Activated CD4-positive, alpha-beta T cell treated with anti-CD3 and anti-CD28 coated beads, Interleukin-10, Interleukin-2, amounts not matched to agents 100 ng/mL and 50 ng/mL, durations not matched to agents 16 hours and 8 hours (primary cell): ENCODE results near the gene SYT17.

Source experiments
- DNase-seq: peaks from one replicate; pipeline ENCODE4 v3.0.0-alpha.2; 2020

Gene SYT17, protein sequence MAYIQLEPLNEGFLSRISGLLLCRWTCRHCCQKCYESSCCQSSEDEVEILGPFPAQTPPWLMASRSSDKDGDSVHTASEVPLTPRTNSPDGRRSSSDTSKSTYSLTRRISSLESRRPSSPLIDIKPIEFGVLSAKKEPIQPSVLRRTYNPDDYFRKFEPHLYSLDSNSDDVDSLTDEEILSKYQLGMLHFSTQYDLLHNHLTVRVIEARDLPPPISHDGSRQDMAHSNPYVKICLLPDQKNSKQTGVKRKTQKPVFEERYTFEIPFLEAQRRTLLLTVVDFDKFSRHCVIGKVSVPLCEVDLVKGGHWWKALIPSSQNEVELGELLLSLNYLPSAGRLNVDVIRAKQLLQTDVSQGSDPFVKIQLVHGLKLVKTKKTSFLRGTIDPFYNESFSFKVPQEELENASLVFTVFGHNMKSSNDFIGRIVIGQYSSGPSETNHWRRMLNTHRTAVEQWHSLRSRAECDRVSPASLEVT

DNA sequence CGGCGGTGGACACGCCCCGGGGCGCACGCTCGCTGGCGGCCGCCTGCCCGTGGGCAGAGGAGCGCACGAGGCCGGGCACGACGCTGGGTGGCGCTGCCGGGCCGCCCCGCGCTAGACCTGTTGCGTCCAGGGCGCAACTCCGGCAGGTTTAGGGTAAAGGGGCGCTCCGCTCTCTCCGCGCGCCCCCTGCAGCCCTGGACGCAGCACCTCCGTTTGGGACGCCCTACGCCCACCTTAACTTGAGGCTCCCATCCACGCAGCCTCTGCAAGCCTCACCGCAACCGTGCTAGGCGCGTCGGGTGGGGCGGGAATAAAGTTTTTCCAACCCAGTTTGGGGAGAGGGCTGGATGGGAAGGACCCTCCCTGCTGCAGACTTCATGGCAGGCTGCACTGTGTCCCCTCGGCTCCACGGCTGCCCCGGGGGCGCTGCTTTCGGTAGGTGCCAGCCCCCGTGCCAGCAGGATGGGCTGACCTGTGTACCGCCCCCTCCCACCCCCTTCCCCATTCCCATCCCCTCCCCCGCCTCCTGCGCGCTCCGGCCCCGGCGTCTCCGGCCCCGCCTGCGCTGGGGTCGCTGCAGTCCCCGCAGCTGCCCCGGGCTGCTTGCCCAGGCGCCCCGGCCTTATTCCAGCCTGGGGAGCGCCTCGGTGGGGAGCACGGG, at the start of gene SYT17:
TSS of gene SYT17 (plus strand) at position 531 of the 661 bp plus-strand sequence. CDS start 407 bp downstream, outside the sequence.
- DNase-seq = peak; percentile 62

DNA sequence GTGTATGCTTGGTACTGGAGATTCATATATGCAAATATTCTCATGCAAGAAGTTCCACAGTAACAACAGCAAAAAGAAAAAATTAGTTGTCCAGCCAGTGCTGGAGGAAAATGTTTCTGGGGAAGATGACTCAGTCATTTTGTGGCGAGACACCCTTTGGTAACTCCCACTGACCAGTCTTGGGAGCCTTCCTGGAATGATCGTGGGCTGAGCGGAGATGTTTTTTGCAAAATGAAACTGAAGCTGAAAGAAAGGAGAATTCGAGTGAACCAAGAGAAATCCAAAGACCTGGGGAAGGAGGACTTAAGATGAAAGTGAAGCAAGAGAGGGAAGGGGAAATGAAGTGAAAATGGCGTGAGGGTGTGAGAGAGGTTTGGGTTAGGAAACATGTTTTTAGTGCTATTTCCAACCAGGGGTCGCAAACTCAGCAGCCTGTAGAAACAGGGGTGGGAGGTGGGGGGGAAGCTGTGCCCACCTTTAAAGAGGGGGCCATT, 49.1 kb upstream of the SYT17 start:
- peak; percentile 73 for DNase-seq

DNA sequence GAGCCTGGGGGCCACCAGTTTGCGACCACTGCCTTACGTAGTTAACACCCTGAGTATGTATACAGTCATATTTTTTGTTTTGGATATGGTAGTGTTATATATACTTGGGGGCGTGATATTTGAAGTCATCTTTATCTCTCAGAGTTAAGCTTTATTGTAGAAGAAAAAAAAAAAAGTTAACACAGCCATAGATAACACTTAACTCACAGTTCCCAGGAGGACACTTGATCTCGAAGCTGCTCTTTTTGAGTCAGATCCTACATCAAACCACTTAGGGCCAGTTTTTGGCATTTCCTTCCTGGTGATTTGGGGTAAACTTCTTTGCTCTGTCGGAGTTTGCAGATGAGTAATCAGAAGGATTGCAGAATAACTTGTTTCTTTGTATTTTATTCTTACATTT, 48.5 kb upstream of the SYT17 start:
- DNase-seq = peak; percentile 79

DNA sequence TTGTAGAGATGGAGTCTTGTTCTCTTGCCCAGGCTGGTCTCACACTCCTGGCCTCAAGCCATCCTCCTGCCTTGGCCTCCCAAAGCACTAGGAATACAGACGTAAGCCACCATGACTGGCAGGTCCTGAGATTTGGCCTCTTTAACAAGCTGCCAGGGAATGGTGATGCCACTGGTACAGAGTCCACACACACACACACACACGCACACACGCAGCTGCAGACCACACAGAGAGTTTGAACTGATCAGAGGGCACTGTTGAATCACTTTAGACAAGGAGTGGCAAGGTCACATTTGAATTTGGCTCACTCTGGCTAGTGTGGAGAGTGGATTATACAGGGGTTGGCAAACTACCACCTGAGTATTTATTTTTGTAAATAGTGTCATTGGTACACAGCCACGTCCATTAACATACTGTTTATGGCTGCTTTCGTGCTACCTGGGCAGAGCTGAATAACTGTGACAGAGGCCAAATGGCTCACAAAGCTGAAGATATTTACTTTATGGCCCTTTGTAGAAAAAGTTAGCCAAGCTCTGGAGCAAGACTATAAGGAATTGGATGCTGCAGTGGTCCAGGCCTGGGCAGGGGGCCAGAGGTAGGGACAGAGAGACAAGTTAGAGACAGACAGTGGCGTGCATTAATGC, 44.4 kb upstream of the SYT17 start:
- DNase-seq = no peak

DNA sequence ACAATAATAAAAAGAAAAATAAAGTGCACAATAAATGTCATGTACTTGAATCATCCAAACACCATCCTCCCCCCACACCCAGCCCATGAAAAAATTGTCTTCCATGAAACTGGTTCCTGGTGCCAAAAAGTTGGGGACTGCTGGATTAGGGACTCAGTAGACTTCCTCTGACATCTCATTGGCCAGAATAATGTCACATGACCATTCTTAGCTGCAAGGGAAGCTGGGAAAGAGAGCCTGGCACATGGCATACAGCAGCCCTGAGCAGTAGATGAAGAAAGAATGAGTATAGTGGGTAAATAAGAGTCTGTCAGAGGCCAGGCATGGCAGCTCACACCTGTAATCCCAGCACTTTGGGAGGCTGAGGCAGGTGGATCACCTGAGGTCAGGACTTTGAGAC, 41.7 kb upstream of the SYT17 start:
- DNase-seq = no peak

DNA sequence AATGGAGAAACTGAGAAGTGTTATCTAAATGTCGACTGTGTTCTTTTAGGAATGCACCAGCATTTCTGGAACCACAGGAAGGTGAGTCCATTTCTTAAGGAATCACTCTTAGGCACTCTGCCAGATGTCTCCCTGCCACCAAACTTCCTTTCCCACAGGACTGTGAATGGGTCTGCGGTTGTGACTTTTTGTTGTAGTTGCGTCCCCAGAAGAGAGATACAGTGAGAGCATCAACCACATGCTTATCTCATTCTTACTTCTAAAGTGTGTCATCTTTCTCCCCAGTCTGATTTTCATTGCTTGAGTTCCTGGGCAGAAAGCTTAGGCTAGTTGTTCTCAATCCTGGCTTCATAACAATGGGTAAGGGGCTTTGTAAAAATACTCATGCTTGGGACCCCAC, 40.8 kb upstream of the SYT17 start:
- DNase-seq = peak; percentile 79

DNA sequence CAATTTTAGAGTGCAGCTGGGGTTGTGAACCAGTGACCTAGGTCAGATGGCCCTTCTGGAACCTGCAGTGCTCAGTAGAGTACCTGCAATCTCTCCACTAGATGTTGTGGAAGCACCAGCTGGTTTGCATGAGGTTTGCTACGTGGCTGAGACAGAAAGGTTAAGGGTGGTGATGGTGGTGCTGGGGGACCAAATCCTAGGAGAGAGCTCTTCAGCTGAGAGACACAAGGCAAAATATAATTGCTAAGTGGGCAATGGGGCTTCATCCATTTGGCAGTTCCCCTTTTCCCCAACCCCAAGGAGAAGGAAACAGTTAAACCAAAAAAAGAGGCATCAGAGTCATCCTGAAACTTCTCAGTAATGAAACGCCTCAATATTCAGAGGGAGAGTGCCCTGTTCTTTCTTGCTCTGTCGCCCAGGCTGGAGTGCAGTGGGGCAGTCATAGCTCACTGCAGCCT, 40.3 kb upstream of the SYT17 start:
- peak; percentile 77 for DNase-seq

DNA sequence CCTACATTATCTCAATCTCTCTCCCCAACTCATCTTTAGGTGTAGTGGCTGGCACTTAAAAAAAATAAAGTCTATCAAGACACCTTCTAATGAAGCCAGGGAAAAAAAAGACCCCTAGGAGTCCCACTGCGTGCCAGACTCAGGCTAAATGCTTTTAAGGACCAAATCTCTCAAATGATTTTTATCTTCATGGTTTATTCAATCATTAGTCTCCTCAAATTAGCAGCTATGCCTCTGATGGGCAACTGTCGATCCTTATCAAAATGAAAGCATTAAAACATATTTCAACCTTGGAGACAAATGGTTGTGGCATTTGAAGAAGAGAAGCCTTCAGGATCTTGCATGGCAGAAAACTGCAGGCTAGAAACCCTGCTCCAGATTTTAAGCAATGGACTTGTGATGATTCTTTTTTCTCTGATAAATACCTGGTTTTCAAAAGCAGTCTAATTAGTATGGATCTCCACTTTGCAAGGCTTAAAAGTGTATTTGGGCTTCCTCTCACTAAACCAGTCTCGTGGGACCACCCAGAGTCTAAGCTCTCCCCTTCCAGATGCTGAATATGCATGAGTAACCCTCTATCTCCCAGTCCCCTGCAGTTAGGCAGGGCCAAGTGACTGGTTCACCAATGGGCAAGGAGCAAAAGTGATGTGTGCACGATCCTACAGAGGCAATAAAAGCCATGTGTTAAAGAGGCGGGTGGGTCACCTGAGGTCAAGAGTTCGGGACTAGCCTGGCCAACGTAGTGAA, 39.4 kb upstream of the SYT17 start:
- DNase-seq = no peak

DNA sequence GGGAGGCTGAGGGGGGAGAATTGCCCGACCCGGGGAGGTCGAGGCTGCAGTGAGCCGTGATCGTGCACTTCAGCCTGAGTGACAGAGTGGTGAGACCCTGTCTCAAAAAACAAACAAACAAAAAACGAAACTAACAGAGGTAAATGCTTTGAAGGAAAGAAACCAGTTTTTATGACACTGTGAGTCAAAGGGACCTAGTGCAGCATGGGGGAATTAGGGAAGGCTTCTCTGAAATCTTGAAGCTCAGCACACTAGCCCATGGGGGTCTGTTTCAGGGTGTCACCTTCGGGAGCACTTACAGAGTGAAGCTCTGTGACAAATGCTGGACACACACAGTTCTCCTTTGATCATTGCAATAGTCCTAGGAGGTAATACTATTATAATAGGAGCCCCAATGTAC, 37.7 kb upstream of the SYT17 start:
- no peak for DNase-seq

DNA sequence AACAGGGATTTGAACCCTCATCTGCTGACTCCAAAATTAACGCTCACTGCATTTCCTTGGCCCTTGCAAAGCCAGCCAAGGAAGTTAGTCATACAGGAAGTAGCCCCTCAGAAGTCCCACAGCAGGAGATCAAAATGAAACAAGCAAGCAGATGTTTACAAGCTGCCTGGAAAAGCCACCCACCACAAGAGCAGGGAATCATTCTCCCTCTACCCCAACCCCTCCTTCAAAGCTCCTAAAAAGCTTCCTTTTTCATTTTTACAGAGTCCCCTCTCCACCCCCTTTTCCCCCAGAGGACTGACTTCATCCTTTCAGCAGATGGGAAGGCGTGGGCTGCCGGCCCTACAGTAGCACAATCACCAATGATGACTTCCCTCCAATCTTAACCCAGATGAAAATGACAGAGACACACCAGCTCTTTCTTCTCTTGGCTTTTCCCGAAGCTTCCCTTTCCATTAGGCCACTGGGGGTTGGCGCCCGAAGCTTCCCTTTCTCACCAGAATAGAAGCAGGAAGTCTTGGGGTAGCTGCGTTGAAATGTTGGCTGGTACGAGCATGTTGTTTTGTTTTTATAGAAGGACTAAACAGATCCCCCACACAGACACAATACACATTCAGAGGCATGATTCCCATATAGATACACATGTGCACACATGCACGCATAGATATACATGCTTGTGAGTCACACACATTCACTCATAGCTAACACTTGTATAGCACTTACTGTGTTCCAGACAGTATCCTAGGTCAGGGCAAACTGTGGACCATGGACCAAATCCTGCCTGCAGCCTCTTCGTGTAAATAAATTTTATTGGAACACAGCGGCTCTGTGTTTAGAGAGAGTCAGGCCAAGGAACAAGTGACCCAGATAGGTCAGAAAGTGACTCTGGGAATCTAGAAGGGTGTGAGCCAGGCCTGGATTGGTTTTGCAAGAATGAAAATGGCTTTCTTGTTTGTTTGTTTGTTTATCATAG, 36.9 kb upstream of the SYT17 start:
- DNase-seq = peak; percentile 60

DNA sequence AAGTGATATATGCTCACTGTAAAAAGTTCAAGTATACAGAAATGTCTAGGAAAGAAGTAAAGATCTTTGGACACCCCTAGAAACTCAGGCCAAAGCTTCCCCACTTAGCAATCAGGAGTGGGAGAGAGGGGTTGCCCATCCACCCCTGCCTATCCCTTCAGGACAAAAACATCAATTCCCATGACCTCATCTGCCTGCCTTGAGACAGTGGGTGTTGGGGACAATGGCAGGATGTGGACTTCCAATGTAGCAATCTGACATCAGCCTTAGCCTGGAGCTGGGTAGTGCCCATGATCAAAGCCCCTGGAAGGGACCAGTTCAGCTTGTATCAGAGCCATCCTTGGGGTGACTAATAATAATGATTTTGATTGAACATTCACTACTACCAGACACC, 36.2 kb upstream of the SYT17 start:
- no peak for DNase-seq

DNA sequence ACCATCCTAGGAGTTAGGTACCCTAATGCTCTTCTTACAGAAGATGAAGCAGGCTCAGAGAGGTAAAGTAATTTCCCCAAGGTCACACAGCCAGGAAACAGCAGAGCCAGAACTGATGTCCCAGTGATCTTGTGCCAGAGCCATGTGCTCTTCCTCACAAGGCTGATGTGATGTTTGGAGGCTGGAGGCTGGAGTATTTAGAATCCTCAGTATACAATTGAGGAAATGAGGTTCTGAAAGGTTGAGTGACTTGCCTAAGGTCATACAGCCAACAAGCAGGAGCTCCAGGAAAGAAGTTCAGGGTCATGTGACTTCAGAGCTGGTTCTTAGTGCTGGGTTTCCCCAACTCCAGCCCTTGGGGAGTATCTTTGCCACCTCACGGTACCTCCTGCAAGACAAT, 35.8 kb upstream of the SYT17 start:
- DNase-seq = no peak

DNA sequence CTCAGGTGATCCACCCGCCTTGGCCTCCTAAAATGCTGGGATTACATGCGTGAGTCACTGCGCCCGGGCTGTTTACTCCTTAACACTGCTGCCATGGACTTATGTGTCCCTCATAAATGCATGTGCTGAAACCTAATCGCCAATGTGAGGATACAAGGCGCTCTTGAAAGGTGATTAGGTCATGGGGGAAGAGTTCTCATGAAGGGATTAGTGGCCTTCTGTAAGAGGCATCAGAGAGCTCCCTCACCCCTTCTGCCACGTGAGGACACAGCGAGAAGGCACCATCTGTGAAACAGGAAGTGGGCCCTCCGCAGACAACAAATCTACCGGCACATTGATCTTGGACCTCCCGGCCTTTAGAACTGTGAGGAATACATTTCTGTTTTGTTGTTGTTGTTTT, 35.1 kb upstream of the SYT17 start:
- DNase-seq = no peak

DNA sequence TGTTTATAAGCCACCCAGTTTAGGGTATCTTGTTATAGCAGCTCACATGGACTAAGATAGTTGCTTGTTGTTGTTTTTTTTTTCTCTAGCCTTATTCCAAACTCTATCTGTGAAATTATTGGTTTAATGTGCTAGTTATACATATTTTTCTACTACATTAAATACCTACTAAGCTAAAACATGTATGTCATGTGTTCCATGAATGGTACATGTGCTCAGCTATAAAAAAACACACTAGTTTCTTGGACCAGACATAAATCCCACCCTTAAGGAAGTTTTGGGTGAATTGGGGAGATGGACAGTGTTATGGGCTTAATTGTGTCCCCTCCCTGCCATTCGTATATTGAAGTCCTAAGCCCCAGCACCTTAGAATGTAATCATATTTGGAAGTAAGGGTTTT, 34.4 kb upstream of the SYT17 start:
- DNase-seq = no peak

DNA sequence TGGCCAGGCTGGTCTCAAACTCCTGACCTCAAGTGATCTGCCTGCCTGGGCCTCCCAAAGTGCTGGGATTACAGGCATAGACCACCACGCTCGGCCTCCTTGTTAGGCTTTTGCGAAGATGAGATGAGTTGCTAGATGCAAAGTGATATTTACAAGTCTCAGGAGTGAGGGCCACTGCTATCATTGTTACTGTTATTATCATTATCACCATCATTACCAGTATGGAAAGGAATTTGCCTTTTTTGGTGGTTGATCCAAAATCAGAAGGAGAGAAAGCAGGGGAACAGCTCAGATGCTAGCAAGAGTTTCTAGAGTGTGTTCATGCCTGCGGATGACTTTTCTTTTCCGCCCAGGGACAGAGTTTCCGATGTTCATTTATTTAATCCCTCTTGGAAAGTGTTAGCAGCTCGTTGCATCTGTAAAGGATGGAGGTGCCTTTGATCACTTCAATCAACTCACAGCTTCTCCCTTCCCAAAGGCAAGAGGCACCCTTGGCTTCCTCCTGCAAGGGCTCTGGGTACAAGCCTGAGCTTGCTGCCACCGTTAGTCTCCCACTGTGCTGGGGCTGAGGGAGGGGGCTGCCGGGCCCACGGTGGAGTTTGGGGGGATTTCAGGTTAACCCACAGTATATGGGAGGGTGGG, 32.7 kb upstream of the SYT17 start:
- DNase-seq = no peak

DNA sequence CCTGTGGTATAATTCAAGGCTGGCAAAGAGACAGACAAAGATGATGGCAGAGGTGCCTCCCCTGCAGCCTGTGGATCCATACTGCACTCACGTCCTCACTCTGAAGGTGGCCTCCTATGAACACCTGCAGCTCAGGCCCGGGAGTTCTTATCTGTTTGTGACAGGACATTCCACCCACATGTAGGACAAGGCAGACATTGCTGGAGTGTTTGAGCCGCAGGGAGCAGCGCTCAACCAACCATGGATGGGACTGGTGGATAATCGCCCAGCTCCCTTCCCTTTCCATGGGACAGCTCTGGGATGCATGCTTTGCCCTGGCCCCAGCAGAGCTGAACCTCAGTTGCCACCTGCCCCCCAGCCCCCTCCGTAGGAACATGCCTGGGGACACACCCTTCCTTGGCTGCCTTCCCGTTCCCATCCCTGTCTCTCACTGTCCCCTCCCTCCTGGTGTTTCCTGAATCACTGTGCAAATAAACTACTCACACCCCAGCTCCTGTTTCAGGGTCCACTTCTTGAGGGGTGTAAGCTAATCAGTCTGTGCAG, 32.1 kb upstream of the SYT17 start:
- DNase-seq = no peak

DNA sequence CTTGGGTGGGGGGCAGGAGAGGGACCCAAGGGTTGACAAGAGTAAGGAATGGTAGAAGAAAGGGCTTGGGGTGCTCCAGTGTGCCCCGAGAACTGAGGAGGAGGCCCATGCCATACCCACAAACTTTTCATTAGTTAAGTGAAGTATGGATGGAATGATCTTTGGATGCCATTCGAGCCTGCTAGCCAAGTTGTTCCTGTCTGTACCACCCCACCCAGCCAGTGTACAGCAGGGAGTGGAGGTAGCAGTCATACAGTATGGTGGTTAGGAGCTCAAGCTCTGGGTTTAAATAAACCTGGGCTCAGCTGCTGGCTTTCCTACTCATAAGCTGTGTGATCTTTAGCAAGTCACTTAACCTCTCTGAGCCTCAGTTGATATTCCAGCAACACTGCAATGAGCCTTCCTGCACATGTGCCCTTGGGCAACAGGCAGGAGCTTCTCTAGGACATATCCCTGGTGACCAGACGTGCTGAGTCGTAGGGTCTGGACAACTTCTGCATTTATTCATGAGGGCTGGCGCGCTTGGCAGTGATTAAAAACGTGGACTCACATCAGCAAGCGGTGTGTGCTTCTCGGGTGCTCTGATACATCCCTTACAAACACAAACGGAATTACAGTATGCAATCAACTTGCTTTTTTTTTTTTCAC, 31.4 kb upstream of the SYT17 start:
- DNase-seq = no peak

DNA sequence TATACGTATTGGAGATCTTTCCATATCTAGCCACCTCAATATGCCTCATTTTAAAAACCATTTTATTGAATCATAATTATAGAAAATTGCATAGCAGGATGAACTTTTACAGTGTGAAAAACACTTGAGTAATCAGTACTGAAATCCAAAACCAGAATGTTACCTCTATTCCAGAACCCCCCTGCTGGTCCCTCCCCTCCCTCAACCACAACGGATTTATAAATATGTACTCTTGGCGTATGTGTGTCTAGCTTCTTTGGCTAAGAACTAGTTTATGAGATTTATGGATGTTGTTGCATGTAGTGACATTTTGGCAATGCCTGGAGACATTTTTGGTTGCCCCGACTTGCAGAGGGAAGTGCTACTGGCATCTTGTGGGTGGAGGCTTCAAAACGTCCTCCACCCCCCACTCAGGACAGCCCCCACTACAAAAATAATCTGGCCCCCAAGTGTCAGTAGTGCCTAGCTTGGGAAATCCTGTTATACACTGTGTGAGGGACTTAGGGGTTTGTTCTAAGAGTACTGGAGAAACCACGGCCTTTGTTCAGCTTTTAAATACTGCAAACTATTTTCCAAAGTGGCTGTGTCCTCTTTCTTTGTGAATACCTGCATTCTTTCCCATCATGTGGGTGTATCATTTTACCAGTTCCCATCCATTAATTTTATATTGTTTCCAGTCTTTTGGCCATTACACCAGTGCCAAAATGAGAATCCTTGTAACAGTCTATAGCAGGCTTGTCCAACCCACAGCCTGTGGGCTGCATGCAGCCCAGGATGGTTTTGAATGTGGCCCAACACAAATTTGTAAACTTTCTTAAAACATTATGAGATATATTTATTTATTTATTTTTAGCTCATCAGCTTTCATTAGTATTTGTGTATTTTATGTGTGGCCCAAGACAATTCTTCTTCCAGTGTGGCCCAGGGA, 30.6 kb upstream of the SYT17 start:
- no peak for DNase-seq

DNA sequence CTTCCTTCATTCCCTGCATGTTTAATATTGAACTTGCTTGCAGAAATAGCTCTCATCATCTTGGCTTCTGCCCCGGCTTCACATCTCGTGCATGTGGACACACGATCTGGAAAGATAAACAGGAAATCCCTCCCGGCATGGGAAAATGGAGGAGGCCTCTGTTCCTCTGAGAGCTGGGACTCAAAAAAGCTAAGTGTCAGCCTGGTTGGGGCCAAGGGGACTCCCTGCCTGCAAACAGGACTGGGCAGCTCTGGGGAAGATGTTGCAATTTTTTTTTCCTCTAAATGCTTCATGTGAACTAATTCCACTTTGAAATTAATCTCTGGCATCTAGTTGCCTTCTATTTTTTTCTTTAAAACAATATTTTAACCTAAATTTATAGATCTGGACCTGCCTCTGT, 29.4 kb upstream of the SYT17 start:
- no peak for DNase-seq
